ENCODE measurements around the gene GFY.

The GFY gene

DNA sequence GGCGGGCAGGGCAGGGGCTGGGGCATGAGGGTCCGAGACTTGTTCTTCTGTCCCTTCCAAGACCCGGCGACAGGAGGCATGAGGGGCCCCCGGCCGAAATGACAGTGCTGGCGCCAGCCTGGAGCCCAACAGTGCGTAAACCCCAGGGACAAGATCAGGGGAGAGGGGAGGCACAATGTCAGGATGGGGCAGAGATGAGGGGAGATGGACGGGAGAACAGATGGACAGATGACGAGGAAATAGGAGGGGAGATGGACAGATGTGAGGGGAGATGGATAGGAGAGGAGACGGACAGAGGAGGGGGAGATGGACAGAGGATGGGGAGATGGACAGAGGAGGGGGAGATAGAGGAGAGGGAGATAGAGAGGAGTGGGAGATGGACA is 49.3 kb downstream of the GFY start:
- no peak for TF ChIP-seq CTCF (IDR thresholded peaks at IDR 0.05)

DNA sequence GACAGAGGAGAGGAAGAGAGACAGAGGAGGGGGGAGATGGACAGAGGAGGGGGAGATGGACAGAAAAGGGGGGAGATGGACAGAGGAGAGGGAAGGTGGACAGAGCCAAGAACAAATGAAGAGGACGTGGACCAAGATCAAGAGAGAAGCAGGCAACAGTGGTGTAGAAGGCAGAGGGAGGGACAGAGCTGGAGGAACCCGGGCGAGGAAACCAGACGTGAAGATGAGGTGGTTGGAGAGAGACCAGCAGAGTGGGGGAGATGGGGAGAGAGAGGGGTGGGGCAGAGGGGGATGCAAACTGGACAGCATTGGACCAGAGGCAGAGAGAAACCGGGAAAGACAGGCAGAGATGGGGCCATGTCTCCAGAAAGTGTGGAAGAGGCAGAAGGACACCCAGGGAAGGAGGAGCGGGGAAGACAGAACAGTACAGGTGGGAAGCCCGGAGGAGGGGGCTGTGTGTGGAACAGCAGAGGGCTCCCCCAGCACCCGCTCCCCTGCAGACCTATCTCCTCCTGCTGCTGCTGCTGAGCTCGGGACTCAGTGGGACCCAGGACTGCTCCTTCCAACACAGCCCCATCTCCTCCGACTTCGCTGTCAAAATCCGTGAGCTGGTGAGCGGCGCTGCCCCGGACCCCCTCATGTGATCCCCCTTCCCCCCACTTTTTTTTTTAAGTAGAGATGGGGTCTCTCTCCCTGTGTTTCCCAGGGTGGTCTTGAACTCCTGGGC is 50.2 kb downstream of the GFY start:
- TF ChIP-seq CTCF (IDR thresholded peaks at IDR 0.05) = no peak

DNA sequence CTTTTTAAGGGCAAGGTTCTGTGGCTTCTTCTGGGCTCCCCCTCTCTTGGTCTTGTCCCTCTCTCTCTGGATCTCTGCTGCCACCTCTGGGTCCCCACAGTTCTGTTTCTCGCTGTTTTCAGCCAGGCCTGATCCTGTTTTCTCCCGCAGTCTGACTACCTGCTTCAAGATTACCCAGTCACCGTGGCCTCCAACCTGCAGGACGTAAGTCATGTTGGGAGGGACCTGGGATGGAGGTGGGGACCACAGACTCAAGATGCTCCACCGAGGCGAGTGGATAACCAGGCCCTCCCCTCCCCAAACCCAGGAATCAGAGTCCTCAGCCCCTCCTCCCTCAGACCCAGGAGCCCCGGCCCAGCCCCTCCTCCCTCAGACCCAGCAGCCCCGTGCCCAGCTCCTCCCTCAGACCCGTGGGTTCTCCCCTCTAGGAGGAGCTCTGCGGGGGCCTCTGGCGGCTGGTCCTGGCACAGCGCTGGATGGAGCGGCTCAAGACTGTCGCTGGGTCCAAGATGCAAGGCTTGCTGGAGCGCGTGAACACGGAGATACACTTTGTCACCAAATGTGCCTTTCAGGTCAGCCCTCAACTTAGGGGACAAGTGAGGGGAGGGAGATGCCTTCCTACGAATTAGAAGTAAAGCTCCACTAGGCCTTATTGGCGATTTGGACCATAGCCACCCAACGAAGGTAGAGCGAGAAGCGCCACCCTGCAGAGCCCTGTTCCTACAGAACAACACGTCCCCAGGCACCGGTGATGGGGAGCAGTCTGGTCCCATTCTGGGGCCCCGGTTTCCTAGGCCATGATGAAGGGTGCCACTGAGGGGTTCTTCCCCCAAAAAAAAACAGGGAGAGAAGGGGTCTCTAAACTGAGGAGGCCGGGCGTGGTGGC is 51.0 kb downstream of the GFY start:
- TF ChIP-seq CTCF (IDR thresholded peaks at IDR 0.05) = peak; percentile 24; the same call in 1 of the 2 replicates

All from LNCAP (cell line).